ENCODE data around the gene JAG1. TPM values are rescaled to one million over a fixed set of nuclear protein-coding genes. Genes with fewer than 3 reads are reported as not detected.

Gene JAG1
- total RNA-seq, 2 experiments from 2014 or later: 0.32 to 0.67 TPM

DNA sequence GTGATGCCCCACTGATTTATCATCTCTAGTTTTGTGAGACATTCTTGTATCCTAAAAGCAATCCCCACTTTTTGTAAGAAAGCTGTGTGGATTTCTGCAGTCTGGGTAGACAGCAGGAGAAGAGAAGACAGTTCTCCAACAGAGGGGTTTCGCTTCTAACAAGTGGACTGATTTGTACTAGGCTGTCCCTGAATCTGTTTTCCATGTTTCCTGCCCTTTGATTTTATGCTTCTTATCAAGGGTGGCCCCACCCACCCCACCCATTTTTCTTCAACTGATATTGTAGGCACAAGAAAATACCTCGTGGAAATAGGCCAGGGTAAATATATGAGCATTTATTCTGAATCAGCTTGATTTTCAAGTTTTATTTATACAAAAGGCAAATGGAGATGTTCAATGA, 25.7 kb upstream of the JAG1 start:
- ChIA-PET POLR2A (interaction anchor here (0.6 kb wide), 1 partner anchor 109 kb away, joined by 3 read pairs; no protein-coding TSS in a partner anchor), CTCF (ENCODE audit: unreplicated experiment) (no interaction called here)

DNA sequence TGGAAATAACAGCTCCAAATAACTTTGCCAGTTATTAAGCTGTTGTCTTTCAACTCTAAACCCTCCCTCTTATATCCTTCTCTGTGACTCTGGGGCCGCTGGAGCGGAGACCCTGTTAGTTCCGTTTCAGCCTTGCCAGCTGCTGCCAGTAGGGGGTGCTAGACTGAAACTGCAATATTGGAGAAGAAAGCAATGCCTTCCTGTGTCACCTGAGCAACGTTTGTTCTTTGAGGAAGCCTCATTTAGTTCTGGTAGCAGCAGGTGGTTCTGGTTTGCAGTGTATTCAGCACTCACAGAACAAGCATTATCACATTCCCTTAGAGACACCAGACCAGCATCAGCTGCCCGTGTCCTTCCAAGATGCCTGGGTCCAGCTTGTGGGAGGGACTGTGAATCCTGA, 22.9 kb upstream of the JAG1 start:
- intact Hi-C loops (cut with micrococcal nuclease; ENCODE audit: unreplicated experiment): no loop called here
- TF ChIP-seq EZH2phosphoT487 (IDR thresholded peaks at IDR 0.05; ENCODE audit: borderline replicate concordance, low read depth, low read length): no peak
- TF ChIP-seq, protein P1, sequence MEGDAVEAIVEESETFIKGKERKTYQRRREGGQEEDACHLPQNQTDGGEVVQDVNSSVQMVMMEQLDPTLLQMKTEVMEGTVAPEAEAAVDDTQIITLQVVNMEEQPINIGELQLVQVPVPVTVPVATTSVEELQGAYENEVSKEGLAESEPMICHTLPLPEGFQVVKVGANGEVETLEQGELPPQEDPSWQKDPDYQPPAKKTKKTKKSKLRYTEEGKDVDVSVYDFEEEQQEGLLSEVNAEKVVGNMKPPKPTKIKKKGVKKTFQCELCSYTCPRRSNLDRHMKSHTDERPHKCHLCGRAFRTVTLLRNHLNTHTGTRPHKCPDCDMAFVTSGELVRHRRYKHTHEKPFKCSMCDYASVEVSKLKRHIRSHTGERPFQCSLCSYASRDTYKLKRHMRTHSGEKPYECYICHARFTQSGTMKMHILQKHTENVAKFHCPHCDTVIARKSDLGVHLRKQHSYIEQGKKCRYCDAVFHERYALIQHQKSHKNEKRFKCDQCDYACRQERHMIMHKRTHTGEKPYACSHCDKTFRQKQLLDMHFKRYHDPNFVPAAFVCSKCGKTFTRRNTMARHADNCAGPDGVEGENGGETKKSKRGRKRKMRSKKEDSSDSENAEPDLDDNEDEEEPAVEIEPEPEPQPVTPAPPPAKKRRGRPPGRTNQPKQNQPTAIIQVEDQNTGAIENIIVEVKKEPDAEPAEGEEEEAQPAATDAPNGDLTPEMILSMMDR (conservative IDR thresholded peaks at IDR 0.05; ENCODE audit: low read length): peak; percentile 82
- Histone ChIP-seq H3K9me2 (ENCODE audit: insufficient read depth, low read length) (no peaks in the 10 kb centered on the region), H2AFZ (ENCODE audit: low read length) (no peak overlapping the region), H3K9me3 (ENCODE audit: low read length) (no peaks in the 10 kb centered on the region), H3K4me3 (ENCODE audit: low read depth, low read length, poor library complexity, severe bottlenecking) (no peak overlapping the region), H3K27ac (ENCODE audit: low read depth, low read length, poor library complexity, severe bottlenecking) (no peak overlapping the region), H3K79me2 (ENCODE audit: insufficient read depth, low read depth, low read length) (no peaks in the 10 kb centered on the region), H3K4me1 (ENCODE audit: insufficient read depth, low read length, poor library complexity, severe bottlenecking) (no peaks in the 10 kb centered on the region), H4K20me1 (ENCODE audit: insufficient read depth, low read length) (no peaks in the 10 kb centered on the region), H3K4me2 (ENCODE audit: low read length) (no peak overlapping the region), H3K36me3 (ENCODE audit: insufficient read depth, low read length) (no peaks in the 10 kb centered on the region)
- DNase-seq (ENCODE audit: low spot score): peak; percentile 18
- BruUV-seq (replicated peaks): no TSS peak
- ChIA-PET POLR2A (interaction anchor here (0.7 kb wide), 1 partner anchor 327 kb away, joined by 3 read pairs; no protein-coding TSS in a partner anchor), CTCF (ENCODE audit: unreplicated experiment) (no interaction called here)

More for the DNA sequence above, 25.7 kb upstream of the JAG1 start:
- Histone ChIP-seq H3K4me2 (ENCODE audit: low read length) (no peak overlapping the region), H3K36me3 (ENCODE audit: insufficient read depth, low read length) (no peaks in the 10 kb centered on the region), H3K9me3 (ENCODE audit: low read length) (no peaks in the 10 kb centered on the region), H3K9me2 (ENCODE audit: insufficient read depth, low read length) (no peaks in the 10 kb centered on the region), H3K79me2 (ENCODE audit: insufficient read depth, low read depth, low read length) (no peaks in the 10 kb centered on the region), H3K4me3 (ENCODE audit: low read depth, low read length, poor library complexity, severe bottlenecking) (no peak overlapping the region), H2AFZ (ENCODE audit: low read length) (no peak overlapping the region), H3K4me1 (ENCODE audit: insufficient read depth, low read length, poor library complexity, severe bottlenecking) (no peaks in the 10 kb centered on the region), H3K27ac (ENCODE audit: low read depth, low read length, poor library complexity, severe bottlenecking) (no peak overlapping the region), H4K20me1 (ENCODE audit: insufficient read depth, low read length) (no peaks in the 10 kb centered on the region)
- TF ChIP-seq, protein P1 (conservative IDR thresholded peaks at IDR 0.05; ENCODE audit: low read length): no peak
- no peak for TF ChIP-seq EZH2phosphoT487 (IDR thresholded peaks at IDR 0.05; ENCODE audit: borderline replicate concordance, low read depth, low read length)
- BruUV-seq (replicated peaks): no TSS peak
- no peak for DNase-seq (ENCODE audit: low spot score)
- intact Hi-C loops (cut with micrococcal nuclease; ENCODE audit: unreplicated experiment): no loop called here

DNA sequence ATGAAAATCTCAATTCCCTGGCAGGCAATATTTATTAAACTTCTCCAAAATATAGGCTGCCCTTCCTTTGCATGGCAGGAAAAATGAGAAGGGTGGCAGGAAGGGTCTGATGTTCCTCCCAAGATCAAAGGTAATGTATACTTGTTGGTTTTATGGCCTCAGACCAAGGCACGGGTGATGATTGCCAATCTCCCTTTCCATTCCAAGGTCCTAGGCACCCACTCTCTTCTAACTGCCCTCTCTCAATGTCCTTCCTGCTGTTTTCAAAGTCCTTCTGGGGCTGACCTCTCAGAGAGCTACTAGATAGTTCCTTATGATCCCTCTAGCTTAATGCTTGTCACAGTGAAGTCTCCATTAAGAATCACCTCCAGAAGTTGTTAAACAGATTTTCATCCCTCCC, 15.6 kb upstream of the JAG1 start:
- Histone ChIP-seq H2AFZ (ENCODE audit: low read length) (no peak overlapping the region), H3K36me3 (ENCODE audit: insufficient read depth, low read length) (no peaks in the 10 kb centered on the region), H3K4me1 (ENCODE audit: insufficient read depth, low read length, poor library complexity, severe bottlenecking) (no peaks in the 10 kb centered on the region), H4K20me1 (ENCODE audit: insufficient read depth, low read length) (no peaks in the 10 kb centered on the region), H3K4me3 (ENCODE audit: low read depth, low read length, poor library complexity, severe bottlenecking) (no peak overlapping the region), H3K9me3 (ENCODE audit: low read length) (no peaks in the 10 kb centered on the region), H3K4me2 (ENCODE audit: low read length) (no peak overlapping the region), H3K27ac (ENCODE audit: low read depth, low read length, poor library complexity, severe bottlenecking) (no peak overlapping the region), H3K79me2 (ENCODE audit: insufficient read depth, low read depth, low read length) (no peaks in the 10 kb centered on the region), H3K9me2 (ENCODE audit: insufficient read depth, low read length) (no peaks in the 10 kb centered on the region)
- BruUV-seq (replicated peaks): no TSS peak
- POLR2A ChIA-PET: no interaction called here
- intact Hi-C loops (cut with micrococcal nuclease; ENCODE audit: unreplicated experiment): no loop called here
- CTCF ChIA-PET (ENCODE audit: unreplicated experiment): no interaction called here
- no peak for DNase-seq (ENCODE audit: low spot score)
- no peak for TF ChIP-seq EZH2phosphoT487 (IDR thresholded peaks at IDR 0.05; ENCODE audit: borderline replicate concordance, low read depth, low read length)
- TF ChIP-seq, protein P1 (conservative IDR thresholded peaks at IDR 0.05; ENCODE audit: low read length): no peak

Data from OCI-LY7 (cell line).